Stimulated activated naive CD8-positive, alpha-beta T cell treated with anti-CD3 and anti-CD28 coated beads, Interleukin-15, Interleukin-2, amounts not matched to agents 100 U/mL and 50 U/mL, for 24 hours (primary cell): ENCODE data around the gene LY6G6C.

ENCODE experiments used
- ATAC-seq: fragments of 150-1000 bp; cut with Tn5 transposase; one replicate; pipeline ENCODE4 v1.10.0; 2021
- DNase-seq: peaks from one replicate; pipeline ENCODE4 v3.0.0; 2021

The LY6G6C gene

DNA sequence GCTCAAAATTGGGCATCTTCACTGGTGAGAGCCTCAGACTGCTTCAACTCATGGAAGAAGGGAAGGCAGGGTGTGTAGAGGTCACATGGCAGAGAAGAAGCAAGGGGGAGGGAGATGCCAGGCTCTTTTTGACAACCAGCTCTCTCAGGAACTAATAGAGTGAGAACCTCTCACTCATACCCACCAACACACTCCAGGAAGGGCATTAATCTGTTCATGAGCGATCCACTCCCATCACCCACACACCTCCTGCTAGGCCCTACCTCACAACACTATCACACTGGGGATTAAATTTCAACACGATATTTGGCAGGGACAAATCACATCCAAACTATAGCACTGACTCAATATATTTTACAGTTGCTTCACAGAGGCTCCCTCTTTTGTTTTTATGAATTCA lies 20.3 kb upstream of the LY6G6C start:
- ATAC-seq (no peak), DNase-seq (no peak)

DNA sequence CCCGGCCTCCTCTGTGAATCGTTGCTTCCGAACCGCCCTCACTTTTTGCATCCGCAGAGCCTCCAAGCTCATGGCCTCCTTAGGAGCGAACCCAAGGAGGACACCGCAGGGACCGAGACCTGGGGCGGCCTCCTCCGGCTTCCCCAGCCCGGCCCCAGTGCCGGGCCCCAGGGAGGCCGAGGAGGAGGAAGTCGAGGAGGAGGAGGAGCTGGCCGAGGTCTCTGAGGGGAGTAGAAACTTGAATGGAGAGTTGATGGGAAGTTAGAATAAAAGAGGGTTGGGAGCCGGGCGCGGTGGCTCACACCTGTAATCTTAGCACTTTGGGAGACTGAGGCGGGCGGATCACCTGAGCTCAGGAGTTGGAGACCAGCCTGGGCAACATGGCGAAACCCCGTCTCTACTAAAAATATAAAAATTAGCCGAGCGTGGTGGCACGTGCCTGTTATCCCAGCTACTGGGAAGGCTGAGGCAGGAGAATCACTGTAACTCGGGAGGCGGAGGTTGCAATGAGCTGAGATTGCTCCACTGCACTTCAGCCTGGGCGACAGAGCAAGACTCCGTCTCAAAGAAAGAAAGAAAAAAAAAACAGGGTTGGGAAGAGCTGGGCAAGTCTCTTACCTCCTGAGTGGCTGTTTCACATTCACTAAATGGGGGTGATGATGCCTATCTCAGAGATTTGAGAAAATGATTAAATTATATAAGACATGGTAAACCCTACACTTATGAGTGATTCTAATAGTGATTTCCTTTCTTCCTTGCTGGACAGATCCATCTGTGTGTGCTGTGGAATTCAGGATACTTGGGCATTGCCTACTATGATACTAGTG lies 19.1 kb upstream of the LY6G6C start:
- ATAC-seq, result no peak

GRCh38 chr6:31739639-31740396 lies 18.3 kb upstream of the LY6G6C start, which contains the start of gene MSH5:
Gene MSH5 (plus strand): TSS chr6:31740005. CDS start chr6:31740467, 462 bp downstream.
- DNase-seq (peak; percentile 98), ATAC-seq (peak; percentile 87)

More for the DNA sequence above, 19.1 kb upstream of the LY6G6C start:
- DNase-seq, result no peak

DNA sequence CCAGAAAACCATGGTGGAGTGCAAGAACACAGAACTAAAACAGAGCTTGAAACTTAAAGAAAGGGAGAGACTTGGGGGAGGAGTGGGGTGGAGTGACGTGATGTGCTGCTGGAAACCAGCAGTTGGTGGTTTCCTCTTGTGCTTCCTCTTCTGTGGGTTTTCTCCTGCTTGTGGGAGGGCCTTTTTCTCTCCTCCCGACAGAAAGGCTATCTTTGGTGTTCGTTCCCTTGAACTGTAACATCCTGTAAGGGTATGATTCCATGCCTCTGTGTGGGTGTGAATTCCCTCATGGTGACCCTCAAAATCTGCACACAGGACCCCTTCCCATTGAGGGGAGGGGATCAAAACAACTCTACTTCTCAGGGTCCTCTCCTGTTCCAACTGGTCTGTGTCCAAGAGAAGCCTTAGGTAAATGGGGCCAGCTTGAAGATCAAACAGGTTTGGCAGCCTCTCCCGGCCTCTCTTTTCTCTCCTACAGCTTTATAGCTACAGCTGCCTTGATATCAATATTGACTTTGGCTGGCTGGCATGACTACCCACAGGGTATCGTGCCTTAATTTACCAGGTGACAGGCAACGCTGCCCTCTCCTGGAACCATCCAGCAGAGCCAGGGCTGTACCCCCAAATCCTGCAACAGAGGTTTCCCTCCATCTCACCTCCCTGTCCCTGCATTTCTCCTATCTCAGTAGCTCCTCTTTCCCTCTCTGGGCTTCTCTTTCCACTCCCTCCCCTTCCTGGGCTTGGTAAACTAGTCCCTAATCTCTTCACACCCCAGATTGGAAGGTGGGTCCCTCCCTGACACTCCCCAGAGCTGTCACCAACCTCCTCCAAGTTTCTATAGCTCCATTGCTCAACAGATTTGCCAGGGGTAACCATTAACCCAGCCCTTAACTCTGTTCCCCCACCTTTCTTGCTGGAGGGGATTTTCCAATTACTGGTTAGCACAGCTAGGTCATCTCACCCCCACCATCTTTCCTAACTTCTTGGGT lies 16.7 kb upstream of the LY6G6C start:
- DNase-seq (peak; percentile 70), ATAC-seq (peak; percentile 7)

- DNase-seq, result no peak
- ATAC-seq, result no peak
Measured at GRCh38 chr6:31737315-31737990, 15.9 kb upstream of the LY6G6C start.

DNA sequence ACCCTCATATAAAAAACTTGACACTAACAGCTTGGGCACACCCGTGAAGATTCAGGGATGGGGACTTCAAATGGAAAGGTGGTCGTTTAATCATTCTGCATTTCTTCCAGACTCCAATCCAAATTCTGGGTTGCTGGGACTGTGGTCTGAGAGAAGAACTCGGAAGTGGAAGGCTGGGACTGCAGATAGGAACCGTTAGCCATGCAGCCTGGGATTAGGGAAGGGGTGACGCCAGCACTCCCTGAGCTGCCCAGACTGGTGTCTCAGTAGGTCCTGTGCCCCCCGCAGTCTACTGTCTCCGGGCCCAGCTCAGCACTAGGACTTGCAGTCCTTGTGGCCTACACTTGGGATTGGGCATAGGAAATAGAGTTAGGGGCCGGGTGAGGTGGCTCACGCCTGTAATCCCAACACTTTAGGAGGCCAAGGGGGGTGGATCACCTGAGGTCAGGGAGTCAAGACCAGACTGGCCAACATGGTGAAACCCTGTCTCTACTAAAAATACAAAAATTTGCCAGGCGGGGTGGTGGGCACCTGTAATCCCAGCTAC lies 15.3 kb upstream of the LY6G6C start:
- DNase-seq, result peak; percentile 27
- no peak for ATAC-seq

GRCh38 chr6:31736021-31736767 lies 14.6 kb upstream of the LY6G6C start, which contains the start of gene CLIC1:
Gene CLIC1 (minus strand): TSS chr6:31736530. CDS start chr6:31736300, 230 bp downstream.
- DNase-seq (peak; percentile 90), ATAC-seq (peak; percentile 53)

- ATAC-seq, result no peak
- peak; percentile 70 for DNase-seq
Measured at GRCh38 chr6:31734821-31735406, 13.4 kb upstream of the LY6G6C start.

GRCh38 chr6:31734247-31734820 lies 12.8 kb upstream of the LY6G6C start:
- peak; percentile 53 for ATAC-seq
- DNase-seq, result no peak

- DNase-seq, result no peak
- ATAC-seq, result no peak
Measured at GRCh38 chr6:31733734-31734133, 12.2 kb upstream of the LY6G6C start.

DNA sequence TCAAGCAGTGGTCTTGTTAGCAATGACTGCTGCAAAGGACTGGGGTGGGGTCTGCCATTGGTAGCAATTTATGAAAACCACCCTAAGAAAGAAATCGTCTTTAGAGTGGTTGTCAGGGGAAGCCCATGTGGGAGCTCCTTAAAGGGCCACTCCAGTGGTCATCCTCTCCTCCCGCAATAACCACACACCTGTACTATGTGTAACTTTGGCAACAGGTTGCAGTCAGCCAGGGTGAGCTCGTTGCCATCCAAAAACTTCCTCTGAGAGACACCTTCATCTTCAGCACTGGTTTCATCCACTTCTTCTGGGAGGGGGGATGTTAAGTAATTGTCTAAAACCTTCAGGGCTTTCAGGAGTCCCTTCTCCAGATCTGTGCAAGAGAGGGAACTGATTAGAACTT lies 10.5 kb upstream of the LY6G6C start:
- DNase-seq (no peak), ATAC-seq (no peak)

DNA sequence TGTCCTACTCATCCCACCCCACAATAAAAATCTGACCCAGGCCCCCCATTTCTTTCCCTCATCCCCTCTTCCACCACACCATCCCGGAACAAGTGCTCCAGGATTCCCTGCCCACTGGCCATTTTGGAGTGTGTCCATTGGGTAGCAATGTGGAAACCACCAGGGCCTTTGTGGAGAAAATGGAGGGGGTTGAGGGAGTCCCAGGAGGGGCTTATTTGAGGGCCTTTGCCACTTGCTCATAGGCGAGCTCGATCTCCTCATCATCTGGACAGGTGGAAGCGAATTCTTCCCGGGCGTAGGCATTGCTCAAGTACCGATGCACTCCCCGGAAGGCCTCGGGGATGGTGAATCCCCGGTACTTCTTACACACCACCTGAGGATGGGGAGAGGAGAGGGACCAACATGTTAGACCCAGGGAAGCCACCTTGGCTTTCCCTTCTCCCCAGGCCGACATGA lies 9.1 kb upstream of the LY6G6C start:
- DNase-seq (no peak), ATAC-seq (no peak)

- peak; percentile 60 for ATAC-seq
- peak; percentile 82 for DNase-seq
Measured at GRCh38 chr6:31729979-31730630, 8.6 kb upstream of the LY6G6C start.

DNA sequence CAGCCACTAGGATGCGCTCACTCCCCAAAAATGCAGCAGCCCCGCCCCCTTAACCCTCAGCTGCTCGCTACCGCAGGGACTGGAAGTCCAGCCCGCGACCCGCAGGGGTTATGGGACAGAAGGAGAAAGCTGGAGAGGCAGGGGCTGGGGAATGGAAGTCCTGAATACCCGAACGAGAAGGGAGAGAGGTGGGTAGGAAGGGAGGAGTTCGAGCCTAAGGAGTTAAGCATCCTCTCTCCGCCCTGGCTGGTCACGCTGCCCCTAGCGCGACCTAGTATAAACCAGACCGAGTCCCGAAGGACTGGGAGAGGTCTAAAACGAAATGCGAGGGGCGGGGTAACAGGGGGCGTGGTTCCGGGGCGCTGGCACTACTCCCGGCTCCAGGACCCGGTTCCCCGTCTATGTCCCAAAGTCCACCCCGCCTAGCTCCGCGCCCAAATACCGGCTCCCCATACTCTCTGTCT lies 8.0 kb upstream of the LY6G6C start:
- DNase-seq (peak; percentile 85), ATAC-seq (peak; percentile 61)

DNA sequence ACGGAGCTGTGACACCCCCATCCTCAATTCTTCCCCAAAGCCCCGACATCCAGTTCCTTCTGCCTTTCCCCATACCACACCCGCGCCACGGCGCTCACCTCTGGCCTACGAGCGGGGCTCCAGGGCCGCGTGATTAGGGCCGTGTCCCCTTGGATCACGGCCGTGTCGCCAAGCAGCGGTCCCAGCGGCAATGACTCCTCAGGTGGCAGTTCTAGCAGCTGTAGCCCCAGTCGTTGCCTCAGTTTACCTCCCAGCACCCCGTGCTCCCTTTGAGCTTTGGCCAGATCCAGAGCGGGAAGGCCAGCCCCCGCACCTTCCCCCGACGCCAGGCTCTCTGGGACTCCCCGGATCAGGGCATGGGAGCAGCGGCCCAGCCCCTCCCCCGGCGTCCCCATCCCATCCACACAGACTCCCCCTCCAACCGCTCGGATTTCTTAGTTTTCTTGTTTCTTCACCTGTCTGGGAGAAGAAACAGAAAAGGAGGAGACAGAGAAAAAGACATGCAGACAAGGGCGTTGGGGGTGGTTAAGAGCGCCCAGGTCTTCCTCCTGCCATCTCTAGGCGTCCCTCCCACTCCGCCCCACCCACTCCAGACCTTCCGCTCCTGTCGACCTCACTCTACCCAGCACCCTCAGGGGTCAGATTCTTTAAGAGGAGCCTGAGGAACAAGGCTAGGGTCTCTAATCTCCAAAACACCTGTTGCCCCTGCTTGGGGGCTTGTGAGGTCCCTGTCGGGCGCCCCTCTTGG lies 7.4 kb upstream of the LY6G6C start, which contains the start of gene DDAH2:
Gene DDAH2, minus strand, starts transcription at position 533 of the 748 bp plus-strand sequence. Its CDS starts 138 bp downstream, at position 395.
- no peak for ATAC-seq

DNA sequence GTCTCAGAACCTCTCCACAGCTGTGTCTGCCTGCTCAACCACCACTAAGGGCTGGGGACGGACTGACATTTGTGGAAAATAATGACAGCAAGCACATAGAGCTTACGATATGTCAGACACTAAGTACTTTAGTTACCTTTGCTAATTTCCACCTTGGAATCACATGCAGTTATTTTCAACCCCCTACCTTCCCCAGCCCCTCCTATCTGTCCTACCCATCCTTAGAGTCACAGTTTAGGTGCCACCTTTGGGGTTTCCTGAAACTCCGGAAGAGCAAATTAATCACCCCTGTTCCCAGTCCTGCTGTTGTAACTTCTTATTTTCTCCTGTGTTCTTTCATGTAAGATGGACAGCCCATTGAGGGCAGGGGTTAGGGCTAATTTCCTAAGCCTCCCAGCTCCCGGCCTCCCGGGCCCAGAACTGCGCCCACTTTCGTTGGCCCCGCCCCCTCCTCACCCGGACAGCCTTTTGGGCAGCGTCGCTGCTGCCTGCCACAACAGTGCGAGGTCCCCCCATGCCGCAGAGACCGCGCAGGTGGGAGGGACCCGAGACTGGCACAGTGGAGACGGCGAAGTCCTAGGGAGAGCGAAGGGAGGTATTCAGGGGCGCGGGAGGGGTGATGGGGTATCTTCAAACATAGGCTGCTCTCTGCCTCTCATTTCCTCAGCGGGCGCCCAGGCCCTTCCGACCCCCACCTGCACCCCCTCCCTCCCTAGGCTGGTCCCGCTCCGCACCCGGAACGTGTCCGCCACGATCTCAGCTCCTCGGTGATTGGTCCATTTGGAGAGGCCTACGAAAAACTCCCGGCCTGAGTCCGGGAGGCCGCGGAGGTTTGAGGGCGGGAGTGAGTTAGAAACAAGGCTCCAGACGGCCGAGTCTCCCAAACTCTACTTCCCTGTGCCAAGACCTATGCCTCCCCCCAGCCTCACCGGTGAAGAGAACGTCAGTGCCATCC lies 6.4 kb upstream of the LY6G6C start:
- DNase-seq (no peak), ATAC-seq (no peak)

More for the DNA sequence above, 7.4 kb upstream of the LY6G6C start, which contains the start of gene DDAH2:
- no peak for DNase-seq
